LNCAP (cell line): ENCODE data around the gene PRDM5.

Source experiments
- CTCF ChIP-seq: fragments of 450-650 bp; IDR thresholded peaks from 2 replicates; pipeline ENCODE4 v1.5.1; 2017; ENCODE audit warnings: mild to moderate bottlenecking

PRDM5 gene

DNA sequence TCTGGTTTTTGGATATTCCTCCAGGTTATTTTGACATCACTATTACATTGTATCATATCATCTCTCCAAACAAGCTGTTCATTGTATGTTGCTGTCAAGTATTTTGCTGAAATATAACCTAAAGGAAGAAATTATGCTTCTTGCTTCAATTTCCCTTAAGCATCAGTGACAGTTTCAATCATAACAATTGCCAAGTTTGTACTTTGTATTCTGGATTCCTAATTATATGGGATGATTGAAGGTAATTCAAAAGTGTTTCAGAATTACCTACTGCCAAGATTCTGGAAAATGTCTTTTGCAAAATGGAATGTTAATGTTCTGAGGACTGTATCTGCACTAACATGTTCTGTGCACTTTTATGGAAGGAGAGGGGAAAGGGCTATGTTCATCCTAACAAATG, 228.7 kb downstream of the PRDM5 start:
- TF ChIP-seq CTCF, result no peak

GRCh38 chr4:120692964-120693363, 229.6 kb downstream of the PRDM5 start:
- no peak for TF ChIP-seq CTCF

DNA sequence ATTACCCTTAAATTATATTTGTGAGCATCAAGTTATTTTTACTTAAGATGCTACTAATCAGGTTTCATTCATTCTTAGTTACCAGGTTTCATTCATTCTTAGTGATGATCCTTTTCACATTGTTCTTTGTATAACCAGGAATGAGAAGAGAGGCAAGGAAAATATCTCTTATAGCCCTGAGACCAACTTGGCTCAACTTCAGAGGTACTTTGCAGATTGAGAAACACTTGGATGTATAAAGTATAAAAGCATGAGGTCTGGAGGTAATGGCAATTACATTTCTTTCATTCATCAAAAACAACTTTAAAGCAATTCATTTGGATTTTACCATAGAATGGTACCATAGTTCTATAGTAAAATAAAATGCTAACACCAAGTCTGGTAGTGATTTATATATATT, 231.0 kb downstream of the PRDM5 start:
- TF ChIP-seq CTCF, result no peak

GRCh38 chr4:120691106-120691505, 231.4 kb downstream of the PRDM5 start:
- no peak for TF ChIP-seq CTCF

DNA sequence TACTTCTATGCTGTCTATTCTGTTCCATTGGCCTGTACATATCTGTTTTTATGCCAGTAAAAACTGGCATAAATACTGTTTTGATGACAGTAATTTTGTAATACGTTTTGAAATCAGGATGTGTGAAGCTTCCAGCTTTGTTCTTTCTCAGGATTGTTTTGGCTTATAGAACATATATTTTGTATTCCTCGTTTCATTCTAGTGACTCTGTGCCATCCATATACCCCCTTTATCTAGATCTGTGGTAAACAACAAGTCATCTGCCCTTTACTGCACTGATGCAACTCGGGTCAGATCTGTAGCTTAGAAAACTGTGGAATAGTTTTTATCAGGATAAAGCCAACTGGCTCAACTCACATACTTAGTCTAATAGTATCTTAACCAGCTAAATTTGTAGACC, 233.7 kb downstream of the PRDM5 start:
- no peak for TF ChIP-seq CTCF

- no peak for TF ChIP-seq CTCF
Observed at GRCh38 chr4:120685756-120686278, 236.7 kb downstream of the PRDM5 start.

DNA sequence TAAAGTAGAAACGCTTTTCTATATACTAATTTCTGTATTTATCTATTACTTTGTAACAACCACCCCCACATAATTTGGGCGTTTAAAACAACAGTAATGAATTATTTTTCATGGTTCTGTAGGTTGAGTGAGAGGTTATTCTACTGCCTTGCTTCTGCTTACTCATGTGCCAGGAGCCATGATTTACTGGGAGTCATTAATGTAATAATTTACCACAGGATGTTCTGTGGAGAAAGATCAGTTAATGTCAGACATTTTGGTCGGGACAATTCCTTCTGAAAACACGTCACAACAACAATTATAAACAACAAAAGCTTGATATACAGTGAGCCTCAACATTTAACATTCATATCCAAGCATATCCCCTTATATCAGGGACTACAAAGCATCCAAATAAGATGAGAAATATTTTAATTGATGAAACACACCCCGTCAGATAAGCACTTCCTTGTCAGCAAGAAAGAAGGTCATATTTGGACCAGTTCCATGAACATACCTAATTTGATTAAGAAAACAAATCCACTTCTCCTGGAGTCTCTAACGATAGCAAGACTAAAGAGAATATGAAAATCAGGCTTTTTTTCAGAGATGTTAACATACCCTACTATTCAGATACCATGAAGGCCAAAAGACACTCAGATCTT, 238.5 kb downstream of the PRDM5 start:
- TF ChIP-seq CTCF, result no peak

DNA sequence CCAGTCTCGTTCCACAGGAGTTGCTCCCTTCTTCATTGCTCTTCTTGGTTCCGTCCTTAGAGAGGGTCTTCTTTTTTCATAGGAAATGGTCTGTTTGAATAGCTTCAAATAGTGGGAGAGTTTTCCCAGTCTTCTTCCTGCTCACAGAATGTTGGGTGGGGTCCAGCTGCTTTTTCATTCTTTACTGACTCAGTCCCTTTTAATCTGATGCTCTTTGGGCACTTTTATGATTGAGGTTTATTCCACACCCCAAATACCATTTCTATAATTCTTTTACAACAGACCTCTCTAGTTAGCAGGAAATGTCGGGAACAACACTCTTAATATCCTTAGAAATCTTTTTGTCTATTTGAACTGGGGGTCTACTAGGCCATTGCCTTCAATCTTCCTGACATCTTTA, 239.5 kb downstream of the PRDM5 start:
- TF ChIP-seq CTCF, result no peak
